AG10803 (cell line): ENCODE measurements around the gene PNP.
A peak's percentile ranks its signal among the peaks of the same experiment; 100 is the strongest.

Experiments used
- DNase-seq: peaks from one replicate; pipeline ENCODE4 v3.0.0; 2010; ENCODE audit warnings: low read depth
- H3K4me3 ChIP-seq: 2 replicates; pipeline ENCODE4 v1.5.1; 2011; ENCODE audit warnings: mild to moderate bottlenecking, low read length, control low read depth
- CTCF ChIP-seq: conservative IDR thresholded peaks from 2 replicates; pipeline ENCODE4 v1.5.1; 2011; ENCODE audit warnings: mild to moderate bottlenecking, low read length, control low read depth, inconsistent platforms

PNP gene

GRCh38 chr14:20455355-20456300 lies 13.6 kb upstream of the PNP start:
- DNase-seq = peak; percentile 81
- H3K4me3 ChIP-seq = peak overlapping the region; percentile 77
- TF ChIP-seq CTCF = no peak

- TF ChIP-seq CTCF = no peak
- no peak for DNase-seq
Measured at GRCh38 chr14:20456971-20457370, 12.2 kb upstream of the PNP start.

GRCh38 chr14:20458031-20458789 lies 11.0 kb upstream of the PNP start:
- DNase-seq = no peak
- no peak overlapping the region for H3K4me3 ChIP-seq
- TF ChIP-seq CTCF = no peak

More at GRCh38 chr14:20456971-20457370, 12.2 kb upstream of the PNP start:
- no peak overlapping the region; the same call in 1 of the 2 replicates for H3K4me3 ChIP-seq

DNA sequence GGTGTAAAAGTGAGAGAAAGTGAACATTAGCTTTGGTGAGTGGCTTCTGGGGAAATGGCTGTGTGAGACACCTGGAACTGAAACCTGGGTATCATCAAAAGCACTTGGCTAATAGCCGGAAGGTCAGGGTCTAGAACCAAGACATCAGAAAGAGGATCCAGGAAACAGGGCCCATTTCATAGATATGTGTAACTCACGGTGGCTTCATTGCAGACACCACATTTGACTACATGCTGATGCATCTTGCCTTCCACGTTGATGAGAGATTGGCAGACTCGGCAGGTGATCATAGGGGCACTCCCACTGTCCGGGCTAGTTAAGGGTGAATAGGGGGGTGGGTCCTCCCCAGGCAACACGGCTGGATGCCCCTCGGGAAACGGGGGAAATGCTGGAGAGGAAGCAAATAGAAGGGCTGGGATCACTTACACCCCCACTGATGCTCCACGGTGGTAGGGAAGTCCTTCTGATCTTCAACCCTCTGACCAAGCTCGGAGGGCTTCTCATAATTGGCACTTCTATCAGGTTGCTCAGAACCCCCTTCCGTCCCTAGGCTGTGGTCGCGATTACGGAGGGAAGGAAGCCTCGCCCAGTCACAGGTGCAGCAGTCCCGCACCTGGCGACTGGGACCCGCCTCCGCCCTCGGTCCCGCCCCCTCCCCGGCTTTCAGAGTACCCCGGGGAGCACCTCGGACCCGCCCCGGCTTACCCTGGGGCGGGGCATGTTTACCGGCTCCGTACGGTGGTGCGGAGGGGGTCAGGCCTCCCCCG lies 8.6 kb upstream of the PNP start:
- no peak for TF ChIP-seq CTCF
- H3K4me3 ChIP-seq = peak overlapping the region; percentile 94
- DNase-seq = no peak

- peak; percentile 100 for DNase-seq
- TF ChIP-seq CTCF = no peak
- H3K4me3 ChIP-seq = peak within 1 kb of the TSS; percentile 94
Measured at GRCh38 chr14:20461225-20462141, 7.7 kb upstream of the PNP start, which contains the start of gene PIP4P1. PIP4P1 (minus strand) TSS chr14:20461434; CDS start chr14:20461325, 109 bp downstream.

DNA sequence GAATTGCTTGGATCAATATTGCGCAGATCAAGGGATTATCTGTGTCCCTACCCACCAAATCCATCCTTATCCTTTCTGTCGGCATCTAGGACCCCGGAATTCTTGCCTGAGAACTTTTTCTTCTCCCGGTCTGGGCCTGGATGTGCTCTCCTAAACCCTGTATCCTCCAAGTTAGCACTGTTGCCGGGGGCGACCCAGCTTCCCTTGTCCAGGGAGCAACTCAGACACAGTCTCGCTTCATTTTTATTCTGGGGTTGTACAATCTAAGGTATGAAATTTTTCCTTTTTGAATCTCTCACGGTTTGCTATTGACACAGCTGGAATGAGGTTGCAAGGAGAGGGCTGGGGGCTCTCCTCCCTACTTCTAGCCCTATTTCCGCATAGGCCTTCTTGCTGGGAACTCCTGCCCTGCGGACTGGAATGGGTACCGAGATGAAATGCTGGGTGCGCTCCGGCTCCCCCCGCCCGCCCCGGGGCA lies 403 bp upstream of the PNP start:
- TF ChIP-seq CTCF = no peak
- peak overlapping the region; percentile 93 for H3K4me3 ChIP-seq
- no peak for DNase-seq
